Measurements from ENCODE around the gene KIF3C.
A peak's percentile ranks its signal among the peaks of the same experiment; 100 is the strongest.

DNA sequence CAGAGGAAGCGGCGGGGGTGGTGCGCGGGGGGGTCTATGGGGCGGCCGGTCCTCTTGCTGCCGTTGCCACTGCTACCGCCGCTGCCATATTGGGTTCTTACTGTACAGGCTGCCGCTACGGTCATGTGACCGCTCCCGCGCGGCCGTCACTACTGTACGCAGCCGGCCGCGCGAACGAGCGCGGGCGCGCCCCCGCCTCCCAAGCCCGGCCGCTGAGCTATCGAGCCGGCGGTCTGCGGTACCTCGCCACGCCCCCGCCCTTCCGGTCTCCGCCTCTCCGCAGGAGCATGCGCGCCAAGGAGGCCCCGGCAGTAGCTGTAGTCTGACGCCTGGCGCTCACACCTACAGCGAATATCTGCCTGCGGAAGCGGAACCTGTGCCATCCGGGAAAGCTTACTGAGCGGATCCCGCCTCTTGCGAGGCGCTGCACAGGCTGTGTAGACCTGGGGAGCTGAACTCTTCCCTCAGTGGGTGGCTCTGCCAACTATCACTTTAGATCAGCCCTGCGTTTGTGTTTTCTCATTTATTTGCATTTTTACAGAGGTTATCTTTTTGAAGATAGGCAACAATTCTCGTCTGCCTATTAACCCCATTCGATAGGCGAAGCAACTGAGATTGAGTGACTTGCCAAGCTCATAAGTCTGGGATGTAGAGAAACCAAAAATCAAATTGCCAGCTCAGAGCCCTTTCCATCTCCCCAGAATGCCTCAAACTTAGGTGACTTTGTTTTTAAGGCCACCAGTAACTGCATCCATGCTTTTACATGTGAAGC lies 103.8 kb downstream of the KIF3C start, which contains the start of gene ASXL2:
- TF ChIP-seq, protein P1, sequence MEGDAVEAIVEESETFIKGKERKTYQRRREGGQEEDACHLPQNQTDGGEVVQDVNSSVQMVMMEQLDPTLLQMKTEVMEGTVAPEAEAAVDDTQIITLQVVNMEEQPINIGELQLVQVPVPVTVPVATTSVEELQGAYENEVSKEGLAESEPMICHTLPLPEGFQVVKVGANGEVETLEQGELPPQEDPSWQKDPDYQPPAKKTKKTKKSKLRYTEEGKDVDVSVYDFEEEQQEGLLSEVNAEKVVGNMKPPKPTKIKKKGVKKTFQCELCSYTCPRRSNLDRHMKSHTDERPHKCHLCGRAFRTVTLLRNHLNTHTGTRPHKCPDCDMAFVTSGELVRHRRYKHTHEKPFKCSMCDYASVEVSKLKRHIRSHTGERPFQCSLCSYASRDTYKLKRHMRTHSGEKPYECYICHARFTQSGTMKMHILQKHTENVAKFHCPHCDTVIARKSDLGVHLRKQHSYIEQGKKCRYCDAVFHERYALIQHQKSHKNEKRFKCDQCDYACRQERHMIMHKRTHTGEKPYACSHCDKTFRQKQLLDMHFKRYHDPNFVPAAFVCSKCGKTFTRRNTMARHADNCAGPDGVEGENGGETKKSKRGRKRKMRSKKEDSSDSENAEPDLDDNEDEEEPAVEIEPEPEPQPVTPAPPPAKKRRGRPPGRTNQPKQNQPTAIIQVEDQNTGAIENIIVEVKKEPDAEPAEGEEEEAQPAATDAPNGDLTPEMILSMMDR (IDR thresholded peaks at IDR 0.05; ENCODE audit: extremely low read depth in 1 of 2, insufficient read depth in 1 of 2, low read depth in 1 of 2, low read length in 2 of 2): no peak
- TF ChIP-seq, protein P2, sequence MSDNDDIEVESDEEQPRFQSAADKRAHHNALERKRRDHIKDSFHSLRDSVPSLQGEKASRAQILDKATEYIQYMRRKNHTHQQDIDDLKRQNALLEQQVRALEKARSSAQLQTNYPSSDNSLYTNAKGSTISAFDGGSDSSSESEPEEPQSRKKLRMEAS (IDR thresholded peaks at IDR 0.05; ENCODE audit: insufficient read depth, insufficient read length): peak; percentile 84
- TF ChIP-seq EZH2 (IDR thresholded peaks at IDR 0.05; ENCODE audit: borderline replicate concordance, low read depth, low read length, severe bottlenecking): no peak

Data from endothelial cell of umbilical vein (primary cell).